ENCODE results near the gene UBE2L3. TPM values are rescaled to one million over a fixed set of nuclear protein-coding genes. Genes with fewer than 3 reads are reported as not detected.

UBE2L3 gene
- total and polyA plus RNA-seq, 2 of the 13 experiments (the other 11 are each of a cell fraction or from before 2014, with no cell fraction given): 30.2 to 58.1 TPM

DNA sequence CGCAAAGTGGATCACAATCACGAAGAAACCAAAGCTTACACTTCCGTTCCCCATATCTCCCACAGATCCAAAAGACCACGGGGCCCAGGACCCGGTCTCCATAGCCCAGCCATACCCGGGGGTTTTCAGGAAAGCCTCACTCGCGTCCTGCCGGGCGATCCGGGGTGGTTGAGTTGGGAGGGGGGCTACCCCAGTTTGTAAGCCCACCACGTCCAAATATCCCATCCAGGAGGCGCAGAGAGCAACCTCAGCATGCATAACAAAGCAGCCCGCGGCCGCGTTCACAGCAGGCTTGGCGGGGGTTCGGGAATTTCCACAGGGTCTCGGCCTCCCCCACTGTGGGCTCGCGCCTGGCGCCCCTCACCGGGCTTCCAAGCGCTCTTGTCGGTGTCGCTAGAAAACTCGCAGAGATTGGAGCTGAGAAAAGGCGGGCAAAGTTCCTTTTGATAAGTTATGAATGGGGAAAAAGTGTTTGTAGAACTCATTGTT, 84.1 kb downstream of the UBE2L3 start (continued):
- TF ChIP-seq, protein P1, sequence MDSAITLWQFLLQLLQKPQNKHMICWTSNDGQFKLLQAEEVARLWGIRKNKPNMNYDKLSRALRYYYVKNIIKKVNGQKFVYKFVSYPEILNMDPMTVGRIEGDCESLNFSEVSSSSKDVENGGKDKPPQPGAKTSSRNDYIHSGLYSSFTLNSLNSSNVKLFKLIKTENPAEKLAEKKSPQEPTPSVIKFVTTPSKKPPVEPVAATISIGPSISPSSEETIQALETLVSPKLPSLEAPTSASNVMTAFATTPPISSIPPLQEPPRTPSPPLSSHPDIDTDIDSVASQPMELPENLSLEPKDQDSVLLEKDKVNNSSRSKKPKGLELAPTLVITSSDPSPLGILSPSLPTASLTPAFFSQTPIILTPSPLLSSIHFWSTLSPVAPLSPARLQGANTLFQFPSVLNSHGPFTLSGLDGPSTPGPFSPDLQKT (CRISPR knock-in tag; IDR thresholded peaks at IDR 0.05; ENCODE audit: borderline replicate concordance): no peak
- TF ChIP-seq, protein P2, sequence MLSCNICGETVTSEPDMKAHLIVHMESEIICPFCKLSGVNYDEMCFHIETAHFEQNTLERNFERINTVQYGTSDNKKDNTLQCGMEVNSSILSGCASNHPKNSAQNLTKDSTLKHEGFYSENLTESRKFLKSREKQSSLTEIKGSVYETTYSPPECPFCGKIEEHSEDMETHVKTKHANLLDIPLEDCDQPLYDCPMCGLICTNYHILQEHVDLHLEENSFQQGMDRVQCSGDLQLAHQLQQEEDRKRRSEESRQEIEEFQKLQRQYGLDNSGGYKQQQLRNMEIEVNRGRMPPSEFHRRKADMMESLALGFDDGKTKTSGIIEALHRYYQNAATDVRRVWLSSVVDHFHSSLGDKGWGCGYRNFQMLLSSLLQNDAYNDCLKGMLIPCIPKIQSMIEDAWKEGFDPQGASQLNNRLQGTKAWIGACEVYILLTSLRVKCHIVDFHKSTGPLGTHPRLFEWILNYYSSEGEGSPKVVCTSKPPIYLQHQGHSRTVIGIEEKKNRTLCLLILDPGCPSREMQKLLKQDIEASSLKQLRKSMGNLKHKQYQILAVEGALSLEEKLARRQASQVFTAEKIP (CRISPR knock-in tag; IDR thresholded peaks at IDR 0.05; ENCODE audit: borderline replicate concordance): no peak
- no peak for TF ChIP-seq PHF5A (CRISPR knock-in tag; IDR thresholded peaks at IDR 0.05; ENCODE audit: low read depth, unreplicated experiment)
- TF ChIP-seq, protein P3, sequence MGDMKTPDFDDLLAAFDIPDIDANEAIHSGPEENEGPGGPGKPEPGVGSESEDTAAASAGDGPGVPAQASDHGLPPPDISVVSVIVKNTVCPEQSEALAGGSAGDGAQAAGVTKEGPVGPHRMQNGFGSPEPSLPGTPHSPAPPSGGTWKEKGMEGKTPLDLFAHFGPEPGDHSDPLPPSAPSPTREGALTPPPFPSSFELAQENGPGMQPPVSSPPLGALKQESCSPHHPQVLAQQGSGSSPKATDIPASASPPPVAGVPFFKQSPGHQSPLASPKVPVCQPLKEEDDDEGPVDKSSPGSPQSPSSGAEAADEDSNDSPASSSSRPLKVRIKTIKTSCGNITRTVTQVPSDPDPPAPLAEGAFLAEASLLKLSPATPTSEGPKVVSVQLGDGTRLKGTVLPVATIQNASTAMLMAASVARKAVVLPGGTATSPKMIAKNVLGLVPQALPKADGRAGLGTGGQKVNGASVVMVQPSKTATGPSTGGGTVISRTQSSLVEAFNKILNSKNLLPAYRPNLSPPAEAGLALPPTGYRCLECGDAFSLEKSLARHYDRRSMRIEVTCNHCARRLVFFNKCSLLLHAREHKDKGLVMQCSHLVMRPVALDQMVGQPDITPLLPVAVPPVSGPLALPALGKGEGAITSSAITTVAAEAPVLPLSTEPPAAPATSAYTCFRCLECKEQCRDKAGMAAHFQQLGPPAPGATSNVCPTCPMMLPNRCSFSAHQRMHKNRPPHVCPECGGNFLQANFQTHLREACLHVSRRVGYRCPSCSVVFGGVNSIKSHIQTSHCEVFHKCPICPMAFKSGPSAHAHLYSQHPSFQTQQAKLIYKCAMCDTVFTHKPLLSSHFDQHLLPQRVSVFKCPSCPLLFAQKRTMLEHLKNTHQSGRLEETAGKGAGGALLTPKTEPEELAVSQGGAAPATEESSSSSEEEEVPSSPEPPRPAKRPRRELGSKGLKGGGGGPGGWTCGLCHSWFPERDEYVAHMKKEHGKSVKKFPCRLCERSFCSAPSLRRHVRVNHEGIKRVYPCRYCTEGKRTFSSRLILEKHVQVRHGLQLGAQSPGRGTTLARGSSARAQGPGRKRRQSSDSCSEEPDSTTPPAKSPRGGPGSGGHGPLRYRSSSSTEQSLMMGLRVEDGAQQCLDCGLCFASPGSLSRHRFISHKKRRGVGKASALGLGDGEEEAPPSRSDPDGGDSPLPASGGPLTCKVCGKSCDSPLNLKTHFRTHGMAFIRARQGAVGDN (CRISPR knock-in tag; IDR thresholded peaks at IDR 0.05): no peak; the same call in 1 of the 2 replicates
- no peak for TF ChIP-seq ZKSCAN5 (CRISPR knock-in tag; IDR thresholded peaks at IDR 0.05)
- TF ChIP-seq ZKSCAN8 (CRISPR knock-in tag; IDR thresholded peaks at IDR 0.05; ENCODE audit: borderline replicate concordance): no peak; the same call in 1 of the 2 replicates
- TF ChIP-seq SALL1 (CRISPR knock-in tag; IDR thresholded peaks at IDR 0.05): 0 out of 2 replicates have a peak, but pooled peaks have one; percentile 7
- 0 out of 2 replicates have a peak, but pooled peaks have one; percentile 27 for TF ChIP-seq ZNF543 (CRISPR knock-in tag; IDR thresholded peaks at IDR 0.05)
- TF ChIP-seq ZFP36 (IDR thresholded peaks at IDR 0.05; ENCODE audit: borderline replicate concordance, low read depth, low read length, partially characterized antibody): no peak
- TF ChIP-seq AHR (CRISPR knock-in tag; IDR thresholded peaks at IDR 0.05): no peak
- TF ChIP-seq IRF2 (CRISPR knock-in tag; IDR thresholded peaks at IDR 0.05): 0 out of 2 replicates have a peak, but pooled peaks have one; percentile 14
- TF ChIP-seq ZNF772 (CRISPR knock-in tag; IDR thresholded peaks at IDR 0.05): no peak
- TF ChIP-seq NKX3-1 (CRISPR knock-in tag; IDR thresholded peaks at IDR 0.05): 0 out of 2 replicates have a peak, but pooled peaks have one; percentile 21
- TF ChIP-seq, protein P4, sequence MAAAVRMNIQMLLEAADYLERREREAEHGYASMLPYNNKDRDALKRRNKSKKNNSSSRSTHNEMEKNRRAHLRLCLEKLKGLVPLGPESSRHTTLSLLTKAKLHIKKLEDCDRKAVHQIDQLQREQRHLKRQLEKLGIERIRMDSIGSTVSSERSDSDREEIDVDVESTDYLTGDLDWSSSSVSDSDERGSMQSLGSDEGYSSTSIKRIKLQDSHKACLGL (CRISPR knock-in tag; IDR thresholded peaks at IDR 0.05): peak; percentile 40
- TF ChIP-seq KDM5A (IDR thresholded peaks at IDR 0.05; ENCODE audit: borderline replicate concordance, low read length): 0 out of 2 replicates have a peak, but pooled peaks have one; percentile 35
- no peak for TF ChIP-seq ZBTB1 (CRISPR knock-in tag; IDR thresholded peaks at IDR 0.05; ENCODE audit: borderline replicate concordance)
- TF ChIP-seq U2AF1 (optimal IDR thresholded peaks at IDR 0.05; ENCODE audit: low read depth, low read length): no peak
- TF ChIP-seq NFYB (CRISPR knock-in tag; IDR thresholded peaks at IDR 0.05): no peak
- no peak for TF ChIP-seq ARNTL (CRISPR knock-in tag; IDR thresholded peaks at IDR 0.05)
- no peak for TF ChIP-seq CREB1 (IDR thresholded peaks at IDR 0.05)
- TF ChIP-seq CREB1 (CRISPR knock-in tag; IDR thresholded peaks at IDR 0.05): no peak
- no peak for TF ChIP-seq RAD51 (IDR thresholded peaks at IDR 0.05; ENCODE audit: borderline replicate concordance)
